ENCODE results near the gene RPS17. TPM values are rescaled to one million over a fixed set of nuclear protein-coding genes. Genes with fewer than 3 reads are reported as not detected.

Gene RPS17
- total RNA-seq, 2 donors from 2014 or later = 2,812 to 2,932 TPM

Other genes starting within 250 kb of the RPS17 start
- 1 to 10 TPM; 2.5 to 2.6 TPM for gene GOLGA6L10, start 191.0 kb downstream of the RPS17 start, total RNA-seq
- gene GOLGA6L9, start 110.6 kb downstream of the RPS17 start, total RNA-seq = 1 to 10 TPM; 4.9 to 5.1 TPM
- gene CPEB1, start 106.9 kb upstream of the RPS17 start, total RNA-seq = 1 to 10 TPM in 1 of 2 donors, under 1 TPM in 1; 0.48 to 1.1 TPM
- 1 to 10 TPM; 1.7 to 7.5 TPM for gene AP3B2, start 169.4 kb upstream of the RPS17 start, total RNA-seq